ENCODE results near the gene LAMB1. TPM values are rescaled to one million over a fixed set of nuclear protein-coding genes. Genes with fewer than 3 reads are reported as not detected.

The LAMB1 gene
- total RNA-seq, 1 experiment from 2014 or later: 18.9 TPM

DNA sequence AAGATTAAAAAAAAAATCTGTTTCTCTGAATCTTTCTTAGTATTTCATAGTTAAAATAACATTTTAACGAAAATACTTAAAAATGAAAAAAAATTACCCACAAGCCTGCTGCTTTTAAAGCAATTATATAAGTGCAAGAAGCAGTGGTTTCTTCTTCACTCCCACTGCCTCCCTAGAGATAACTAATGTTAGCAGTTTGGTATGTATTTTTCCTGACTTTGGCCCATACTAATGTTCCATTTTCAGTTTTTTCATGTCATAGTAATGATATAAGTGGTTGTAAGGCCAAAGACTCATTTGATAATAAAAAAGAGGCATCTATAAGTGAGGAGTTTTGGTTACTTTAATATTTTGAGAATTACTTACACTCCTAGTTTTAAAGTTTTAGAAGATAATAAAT lies 24.3 kb upstream of the LAMB1 start:
- H3K36me3 ChIP-seq: no peaks in the 10 kb centered on the region
- H3K9me3 ChIP-seq: no peaks in the 10 kb centered on the region
- no peak for DNase-seq
- no peak overlapping the region for H3K4me3 ChIP-seq
- H3K27me3 ChIP-seq: no peaks in the 10 kb centered on the region

DNA sequence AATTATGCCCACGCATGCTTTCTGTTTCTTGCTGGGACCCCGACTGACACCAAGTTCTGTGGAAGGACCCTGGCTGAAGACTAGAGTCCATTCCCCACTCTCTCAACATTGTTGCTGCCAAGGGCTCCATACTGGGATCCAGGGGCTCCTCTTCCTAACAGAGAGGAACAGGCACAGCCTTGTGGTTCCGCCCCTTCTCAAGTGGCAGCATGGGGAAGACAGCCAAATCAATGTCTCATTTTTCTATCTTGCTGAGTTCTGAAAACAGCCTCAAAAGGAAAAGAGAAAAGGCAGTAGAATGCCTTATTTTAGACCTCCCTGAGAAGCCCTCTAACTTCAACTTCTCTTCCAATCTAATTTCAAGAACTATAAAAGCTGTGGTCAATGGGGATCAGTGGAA lies 23.7 kb upstream of the LAMB1 start:
- no peaks in the 10 kb centered on the region for H3K36me3 ChIP-seq
- DNase-seq: peak; percentile 11

DNA sequence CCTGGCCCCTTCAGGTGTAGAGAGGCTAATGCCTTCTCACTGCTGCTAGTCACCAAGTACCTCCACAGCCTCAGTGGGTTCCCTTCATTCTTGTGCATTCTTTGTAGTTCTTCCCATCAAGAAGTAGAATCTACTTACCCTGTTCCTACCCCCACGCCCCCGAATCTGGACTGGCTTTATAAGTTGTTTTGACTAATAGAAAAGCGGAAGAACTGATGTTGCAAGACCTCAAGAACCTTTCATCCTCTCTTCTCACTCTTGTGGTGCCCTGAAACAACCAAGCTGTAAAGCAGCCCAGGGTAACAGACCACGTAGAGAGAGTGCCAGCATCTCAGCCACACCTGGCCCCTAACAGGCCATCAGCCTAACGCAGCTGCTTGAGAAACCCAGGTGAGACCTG lies 23.2 kb upstream of the LAMB1 start:
- Histone ChIP-seq H3K36me3 (no peaks in the 10 kb centered on the region), H3K4me3 (no peak overlapping the region), H3K27me3 (no peaks in the 10 kb centered on the region), H3K9me3 (no peaks in the 10 kb centered on the region)
- no peak for DNase-seq

More for the DNA sequence above, 23.7 kb upstream of the LAMB1 start:
- no peaks in the 10 kb centered on the region for H3K27me3 ChIP-seq
- no peak overlapping the region for H3K4me3 ChIP-seq
- no peaks in the 10 kb centered on the region for H3K9me3 ChIP-seq

DNA sequence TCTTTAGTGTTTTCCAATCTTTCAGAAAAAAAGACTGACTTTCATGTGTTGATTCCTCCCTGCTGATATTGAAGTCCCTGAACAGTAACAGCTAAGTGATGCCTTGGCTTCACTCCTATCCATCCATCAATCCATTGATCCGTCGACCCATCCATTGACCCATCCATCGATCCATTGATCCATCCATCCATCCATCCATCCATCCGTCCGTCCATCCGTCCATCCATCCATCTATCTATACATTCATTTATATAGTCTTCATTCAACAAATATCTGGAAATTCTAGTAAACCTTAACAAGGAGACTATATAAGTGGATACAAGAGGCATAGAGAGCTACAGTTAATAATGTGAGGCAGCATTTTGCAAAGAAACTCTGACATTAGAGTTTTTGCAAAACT lies 21.6 kb upstream of the LAMB1 start:
- Histone ChIP-seq H3K4me3 (no peak overlapping the region), H3K27me3 (no peaks in the 10 kb centered on the region), H3K9me3 (no peaks in the 10 kb centered on the region), H3K36me3 (no peaks in the 10 kb centered on the region)
- DNase-seq: no peak

DNA sequence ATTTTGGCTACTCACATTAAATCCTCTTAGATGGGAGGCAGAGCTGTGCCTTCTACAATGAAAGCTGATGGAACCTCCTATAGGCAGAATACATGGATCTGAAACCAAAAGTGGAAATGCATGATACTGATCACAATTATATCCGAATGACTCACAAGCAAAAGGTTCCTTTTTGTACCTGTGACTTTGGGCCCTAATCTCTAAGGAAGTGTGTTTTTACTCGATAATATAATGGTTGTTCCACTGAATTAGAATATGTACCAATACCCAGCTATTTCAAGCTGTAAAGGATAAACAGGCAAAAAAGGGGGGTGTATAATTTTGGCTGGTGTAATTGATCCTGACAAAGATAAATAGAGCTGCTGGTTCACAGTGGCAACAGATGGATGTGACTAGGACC lies 17.6 kb upstream of the LAMB1 start:
- H3K27me3 ChIP-seq: no peaks in the 10 kb centered on the region
- no peak for DNase-seq
- H3K4me3 ChIP-seq: no peak overlapping the region
- no peaks in the 10 kb centered on the region for H3K9me3 ChIP-seq
- H3K36me3 ChIP-seq: no peaks in the 10 kb centered on the region

DNA sequence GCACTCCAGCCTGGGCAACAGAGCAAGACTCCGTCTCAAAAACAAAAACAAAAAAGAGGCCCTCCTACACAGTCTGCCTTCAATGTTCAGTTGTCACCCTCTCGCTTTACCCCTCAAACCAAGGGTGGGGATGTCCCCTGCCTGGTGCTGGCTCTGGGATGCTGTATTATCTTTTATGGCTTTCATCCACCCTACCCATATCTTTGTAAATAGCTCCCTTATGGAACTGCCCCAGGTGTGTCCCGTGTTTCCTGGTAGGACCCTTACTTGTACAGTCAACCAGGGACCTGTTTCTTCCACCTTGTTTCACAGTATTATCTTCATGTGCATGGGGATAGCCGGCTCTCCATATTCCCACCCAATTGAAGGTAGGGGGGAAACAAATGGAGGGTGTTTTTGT lies 15.7 kb upstream of the LAMB1 start:
- DNase-seq: no peak
- no peaks in the 10 kb centered on the region for H3K9me3 ChIP-seq

DNA sequence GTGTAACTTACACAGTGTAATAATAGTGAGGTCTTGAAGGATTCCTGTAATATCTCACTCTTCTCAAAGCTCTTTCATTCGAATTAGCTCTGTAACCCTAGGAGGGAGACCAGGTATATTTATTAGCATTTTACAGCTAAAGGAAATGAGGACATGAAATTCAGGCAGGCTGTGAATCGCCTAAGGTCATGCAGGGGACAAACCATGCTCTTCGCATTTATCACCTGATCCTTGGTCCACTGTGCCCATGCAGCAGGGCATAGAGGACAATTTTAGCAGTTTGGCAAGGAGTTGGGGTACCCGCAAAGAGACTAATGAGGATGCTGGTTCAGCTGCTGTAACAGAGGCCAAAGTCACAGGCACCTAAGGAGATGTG lies 14.8 kb upstream of the LAMB1 start:
- H3K27me3 ChIP-seq: no peaks in the 10 kb centered on the region
- H3K36me3 ChIP-seq: no peaks in the 10 kb centered on the region

More for the DNA sequence above, 15.7 kb upstream of the LAMB1 start:
- H3K36me3 ChIP-seq: no peaks in the 10 kb centered on the region
- H3K4me3 ChIP-seq: no peak overlapping the region
- H3K27me3 ChIP-seq: no peaks in the 10 kb centered on the region

DNA sequence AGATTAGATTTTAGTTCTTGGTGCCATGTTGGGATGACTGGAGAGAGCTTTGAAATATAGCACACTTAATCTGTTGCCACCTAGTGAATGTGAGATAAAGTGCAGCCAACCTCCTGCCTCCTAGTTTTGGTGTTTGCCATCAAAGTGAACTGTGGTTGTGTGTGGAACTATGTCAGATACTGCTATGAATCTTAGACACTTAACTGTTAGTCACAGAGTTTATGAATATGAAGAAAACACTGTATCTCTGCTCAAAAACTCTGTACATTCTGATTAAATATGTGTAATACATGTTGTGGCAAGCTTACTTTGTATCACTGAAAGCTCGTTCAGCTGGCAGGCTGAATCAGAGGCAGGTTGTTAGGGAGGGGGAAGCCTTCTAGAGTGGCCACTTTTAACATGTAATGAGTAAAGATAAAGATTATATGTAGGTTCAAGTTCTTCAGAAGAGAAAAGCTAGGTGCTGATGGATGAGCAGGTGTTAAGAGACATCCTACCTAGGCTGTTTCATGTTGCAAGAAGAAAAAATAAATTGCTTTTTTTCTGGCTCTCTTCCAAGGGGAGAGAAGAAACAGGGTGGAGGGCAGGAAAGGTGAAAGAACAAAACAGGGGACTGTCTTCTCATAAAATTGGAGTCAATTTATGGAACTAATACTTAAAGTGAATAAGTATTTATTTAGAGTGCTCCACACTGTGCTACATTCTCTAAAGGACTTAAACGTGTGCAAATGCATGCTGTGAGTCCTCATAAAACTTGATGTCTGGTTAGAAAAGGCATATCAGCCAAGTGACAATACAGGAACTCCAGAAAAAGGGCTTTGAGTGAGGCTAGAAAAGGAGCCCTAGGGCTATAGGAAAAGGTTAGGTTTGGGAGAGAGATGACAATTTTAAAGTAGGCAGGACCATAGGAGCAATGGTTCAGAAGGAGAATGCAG lies 14.1 kb upstream of the LAMB1 start:
- Histone ChIP-seq H3K9me3 (no peaks in the 10 kb centered on the region), H3K4me3 (no peak overlapping the region), H3K36me3 (no peaks in the 10 kb centered on the region), H3K27me3 (no peaks in the 10 kb centered on the region)
- DNase-seq: peak; percentile 5

More for the DNA sequence above, 14.8 kb upstream of the LAMB1 start:
- no peak overlapping the region for H3K4me3 ChIP-seq
- DNase-seq: no peak
- H3K9me3 ChIP-seq: no peaks in the 10 kb centered on the region

DNA sequence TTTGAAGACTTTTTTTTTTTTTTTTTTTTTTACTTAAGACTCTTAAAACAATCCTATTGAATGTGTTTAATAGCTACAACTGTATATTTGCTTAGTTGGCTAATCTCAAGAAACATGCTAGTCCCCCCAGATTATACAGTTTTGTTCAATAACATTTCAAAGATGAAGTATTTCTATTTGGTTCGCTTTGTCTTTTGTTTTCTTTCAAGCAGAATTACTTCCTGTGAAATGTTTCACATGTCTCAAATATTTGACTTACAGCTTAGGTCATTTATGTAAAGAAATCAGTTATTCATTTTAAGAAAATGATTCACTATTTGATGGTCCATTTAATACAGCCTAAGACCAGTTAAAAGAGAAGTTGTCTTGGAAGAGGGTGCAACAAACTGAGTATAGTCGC lies 12.8 kb upstream of the LAMB1 start:
- H3K27me3 ChIP-seq: no peaks in the 10 kb centered on the region
- no peak overlapping the region for H3K4me3 ChIP-seq
- H3K36me3 ChIP-seq: no peaks in the 10 kb centered on the region
- no peaks in the 10 kb centered on the region for H3K9me3 ChIP-seq
- DNase-seq: no peak

DNA sequence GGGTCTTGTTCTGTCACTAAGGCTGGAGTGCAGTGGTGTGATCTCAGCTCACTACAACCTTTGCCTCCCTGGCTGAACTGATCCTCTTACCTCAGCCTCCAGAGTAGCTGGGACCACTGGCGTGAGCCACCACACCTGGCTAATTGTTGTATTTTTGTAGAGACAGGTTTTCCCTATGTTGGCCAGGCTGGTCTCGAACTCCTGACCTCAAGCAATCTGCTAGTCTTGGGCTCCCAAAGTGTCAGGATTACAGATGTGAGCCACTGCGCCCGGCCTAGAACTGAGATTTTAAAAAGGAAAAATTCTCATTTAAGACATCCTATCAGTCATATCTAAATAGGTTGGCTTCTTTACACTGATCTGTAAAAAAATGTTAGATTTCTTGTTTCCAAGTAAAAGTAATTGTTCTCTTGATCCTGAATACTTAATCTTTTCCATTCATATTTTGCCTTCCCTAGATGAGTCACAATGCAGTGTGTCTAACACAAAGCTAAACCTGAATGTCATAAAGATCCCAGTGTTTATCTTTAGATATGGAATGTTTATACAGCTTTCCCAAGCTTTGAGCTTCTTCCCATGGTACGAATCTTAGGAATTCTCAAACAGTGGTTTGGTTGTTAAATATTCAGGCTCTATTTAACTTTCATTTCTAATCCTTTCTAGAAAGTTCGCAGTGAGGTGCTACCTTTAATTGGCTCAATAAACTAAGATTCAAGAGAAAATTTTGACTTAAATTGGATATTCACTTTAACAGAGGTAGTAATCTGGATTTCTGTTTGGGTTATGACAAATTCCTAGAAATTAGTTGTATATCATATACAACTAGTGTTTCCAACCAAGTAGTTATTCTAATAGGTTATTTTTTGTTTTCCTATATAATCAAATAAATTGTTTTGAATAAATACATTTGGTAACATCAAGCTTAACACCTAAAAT lies 12.1 kb upstream of the LAMB1 start:
- Histone ChIP-seq H3K9me3 (no peaks in the 10 kb centered on the region), H3K36me3 (no peaks in the 10 kb centered on the region), H3K4me3 (no peak overlapping the region), H3K27me3 (no peaks in the 10 kb centered on the region)
- DNase-seq: no peak

DNA sequence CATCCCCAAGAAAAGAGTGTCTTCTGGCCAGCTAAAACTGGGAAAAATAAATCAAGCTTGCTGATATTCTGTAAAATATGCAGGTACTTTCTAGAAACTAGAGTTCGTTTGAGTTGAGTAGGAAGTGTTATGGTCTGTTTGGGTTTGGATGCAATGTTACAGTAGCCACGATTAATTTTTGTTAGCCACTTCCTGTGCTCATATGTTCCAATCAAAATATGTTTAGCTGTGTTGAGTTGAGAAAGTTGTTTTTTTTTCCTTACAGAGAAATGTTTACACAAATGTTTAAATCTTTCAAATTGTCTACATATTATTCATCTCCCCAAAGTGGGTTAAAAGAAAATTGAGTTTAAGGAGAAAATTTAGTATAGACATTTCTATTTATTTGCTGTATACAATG lies 11.3 kb upstream of the LAMB1 start:
- Histone ChIP-seq H3K27me3 (no peaks in the 10 kb centered on the region), H3K4me3 (no peak overlapping the region), H3K36me3 (no peaks in the 10 kb centered on the region), H3K9me3 (no peaks in the 10 kb centered on the region)
- no peak for DNase-seq

DNA sequence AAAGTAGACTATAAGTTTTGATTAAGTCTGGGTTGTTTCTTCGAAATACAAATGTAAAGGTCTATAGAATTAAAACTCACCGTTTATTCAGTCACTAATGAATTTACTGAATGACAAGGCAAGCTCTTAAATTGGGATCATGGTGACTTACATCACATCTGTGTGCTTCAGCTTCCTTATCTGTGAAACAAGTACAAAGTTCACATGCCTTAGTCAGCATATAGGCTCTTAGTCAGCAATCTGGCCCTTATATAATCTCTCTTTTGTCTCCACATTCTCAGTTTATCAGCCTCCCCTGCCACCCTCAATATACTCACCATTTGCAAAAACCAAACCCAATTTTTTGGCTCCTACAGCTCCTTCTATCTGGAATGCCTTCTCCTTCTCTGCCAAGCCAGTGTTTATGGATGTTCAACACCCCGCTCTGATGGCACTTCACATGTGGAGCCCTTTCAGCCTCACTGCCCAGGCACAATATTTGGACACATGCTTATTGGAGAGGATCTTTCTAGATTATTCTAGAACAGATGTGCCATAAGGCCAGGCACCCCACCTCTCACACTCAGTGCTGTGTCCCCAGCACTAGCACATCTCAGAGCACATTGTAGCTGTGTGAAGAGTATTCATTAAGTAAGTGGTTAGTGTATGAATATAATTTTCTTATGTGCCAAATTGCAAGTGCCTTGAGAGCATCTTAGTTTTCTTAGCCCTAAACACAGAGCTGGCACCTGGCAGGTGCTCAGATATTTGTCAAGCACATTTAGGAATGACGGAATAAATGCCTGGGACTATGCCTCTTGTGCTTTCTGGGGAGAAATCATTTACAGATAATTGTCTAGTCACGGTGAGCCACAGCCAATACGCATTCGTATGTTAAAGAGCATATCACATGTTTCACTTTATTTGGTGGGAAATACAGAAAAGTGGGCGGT lies 9.8 kb upstream of the LAMB1 start:
- Histone ChIP-seq H3K4me3 (no peak overlapping the region), H3K27me3 (no peaks in the 10 kb centered on the region), H3K9me3 (no peaks in the 10 kb centered on the region), H3K36me3 (no peaks in the 10 kb centered on the region)
- DNase-seq: no peak

DNA sequence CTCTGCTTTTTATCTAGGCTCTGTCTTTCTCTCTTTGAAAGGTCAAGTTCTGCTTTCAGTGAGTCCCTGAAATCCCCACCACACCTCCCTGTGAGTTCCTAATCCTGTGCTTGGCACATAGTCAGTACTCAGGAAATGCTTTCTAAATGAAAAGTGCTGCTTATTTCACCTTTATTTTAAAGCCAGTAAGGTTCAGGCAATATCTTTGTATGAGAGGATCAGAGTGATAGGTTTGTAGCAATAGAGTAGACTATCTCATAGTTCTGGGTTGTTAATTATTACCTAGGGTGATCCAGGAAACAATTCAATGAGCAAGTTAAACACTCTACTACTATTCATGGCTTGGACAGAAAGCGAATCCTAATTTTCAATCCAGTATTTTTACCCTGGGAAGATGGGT lies 7.4 kb upstream of the LAMB1 start:
- no peak for DNase-seq
- Histone ChIP-seq H3K4me3 (no peak overlapping the region), H3K9me3 (no peaks in the 10 kb centered on the region), H3K27me3 (no peaks in the 10 kb centered on the region), H3K36me3 (no peaks in the 10 kb centered on the region)

DNA sequence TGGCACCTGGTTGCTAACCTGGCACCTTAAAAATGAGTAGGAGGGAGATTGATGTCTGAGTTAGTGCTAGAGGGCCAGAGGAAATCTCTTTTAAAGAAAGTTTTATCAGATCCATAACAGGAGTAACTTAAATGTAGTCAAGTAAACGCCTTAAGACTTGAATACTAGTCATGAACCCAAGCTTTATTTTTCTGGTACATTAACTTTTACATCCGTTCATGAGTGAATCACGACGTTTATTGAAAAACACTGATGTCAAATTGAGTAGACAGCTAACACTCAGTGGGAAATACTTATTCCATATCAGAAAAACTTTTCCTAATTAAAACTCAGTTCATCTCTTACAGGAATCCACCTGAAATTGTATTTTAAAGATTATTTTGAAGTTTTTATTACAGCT lies 6.9 kb upstream of the LAMB1 start:
- Histone ChIP-seq H3K27me3 (no peaks in the 10 kb centered on the region), H3K9me3 (no peaks in the 10 kb centered on the region), H3K4me3 (no peak overlapping the region), H3K36me3 (no peaks in the 10 kb centered on the region)
- DNase-seq: no peak

DNA sequence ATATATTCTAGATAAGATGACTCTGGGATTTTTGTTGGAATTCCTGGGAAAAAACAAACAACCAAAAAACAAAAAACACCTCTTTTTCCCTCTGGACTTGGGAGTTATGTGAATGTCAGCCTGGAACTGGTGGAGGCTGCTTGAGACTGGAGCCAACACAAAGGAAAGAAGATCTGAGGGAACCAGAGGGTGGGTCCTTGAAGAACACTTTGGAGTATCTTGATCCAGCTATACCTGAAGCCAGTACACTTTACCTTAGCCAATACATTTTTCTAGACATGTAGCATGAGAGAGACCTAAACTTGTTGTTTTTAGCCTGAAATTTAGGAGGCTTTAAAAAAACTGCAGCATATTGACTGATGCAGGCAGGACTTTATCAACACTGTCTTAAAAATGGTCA lies 5.9 kb upstream of the LAMB1 start:
- Histone ChIP-seq H3K27me3 (no peaks in the 10 kb centered on the region), H3K36me3 (no peaks in the 10 kb centered on the region), H3K4me3 (no peak overlapping the region), H3K9me3 (no peaks in the 10 kb centered on the region)
- DNase-seq: no peak

DNA sequence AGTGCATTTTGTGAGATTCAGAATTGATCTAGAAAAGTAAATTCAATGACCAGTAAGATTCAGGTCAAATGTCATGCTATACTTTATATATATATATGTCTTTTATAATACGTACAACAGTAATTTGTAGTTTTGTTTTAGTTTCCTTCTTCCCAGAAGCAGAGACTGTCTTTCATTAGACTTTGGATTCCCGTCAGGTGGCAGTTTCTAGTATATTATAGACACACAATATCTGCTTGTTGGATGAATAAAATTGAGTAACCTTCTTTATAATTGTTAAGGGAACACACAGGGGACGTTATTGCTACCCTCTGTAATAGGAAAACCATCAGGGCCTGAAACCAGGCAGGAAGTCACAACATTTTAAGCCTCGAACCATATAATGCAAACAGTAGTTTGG lies 5.3 kb upstream of the LAMB1 start:
- H3K4me3 ChIP-seq: no peak overlapping the region
- no peak for DNase-seq
- no peaks in the 10 kb centered on the region for H3K36me3 ChIP-seq
- no peaks in the 10 kb centered on the region for H3K27me3 ChIP-seq
- H3K9me3 ChIP-seq: no peaks in the 10 kb centered on the region

Data from MG63 (cell line).